Muscle of back (tissue), 11 donors: ENCODE results near the gene TLE2. TPM values are rescaled to one million over a fixed set of nuclear protein-coding genes. Genes with fewer than 3 reads are reported as not detected.
"Not testable (repeated sequence)": the region's sequence is repeated elsewhere in the genome, so short reads cannot be mapped to it uniquely, and the experiment has no call there.

ENCODE experiments used
- DNase-seq, 3 donors: peaks; one replicate each; pipeline versions ENCODE4 v3.0.0 to v3.0.0-alpha.2; 2013
- polyA plus RNA-seq, 10 donors: library from polyadenylated mRNA; unstranded; fragments of 120-200 nt; gene quantifications; one replicate each; pipeline ENCODE4 v1.2.1, GENCODE V29; 2013; ENCODE audit not compliant: insufficient read length in 10 of 10

TLE2 gene
- polyA plus RNA-seq, 10 donors, result 22.1 to 34.1 (median 26.1) TPM

GRCh38 chr19:3038214-3038613 is 9.1 kb upstream of the TLE2 start:
- DNase-seq, result no peak

DNA sequence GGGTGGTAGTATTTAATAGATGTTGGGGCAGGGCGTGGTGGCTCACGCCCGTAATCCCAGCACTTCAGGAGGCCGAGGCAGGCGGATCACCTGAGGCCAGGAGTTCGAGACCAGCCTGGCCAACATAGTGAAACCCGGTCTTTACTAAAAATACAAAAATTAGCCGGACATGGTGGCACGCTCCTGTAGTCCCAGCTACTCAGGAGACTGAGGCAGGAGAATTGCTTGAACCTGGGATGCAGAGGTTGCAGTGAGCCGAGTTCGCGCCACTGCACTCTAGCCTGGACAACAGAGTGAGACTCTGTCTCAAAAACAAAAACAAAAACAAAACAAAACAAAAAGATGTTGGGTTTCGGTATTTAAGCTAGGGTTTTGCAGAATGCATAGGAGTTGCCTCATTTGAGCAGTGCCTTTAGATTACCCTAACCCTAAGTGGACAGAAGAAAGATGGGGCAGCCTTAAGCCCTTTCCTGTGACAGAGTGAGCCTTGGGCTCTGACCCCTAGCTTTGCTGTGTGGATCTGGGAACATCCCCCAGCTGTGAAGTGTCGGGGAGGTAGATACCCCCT is 8.0 kb upstream of the TLE2 start:
- not testable (repeated sequence) for DNase-seq

DNA sequence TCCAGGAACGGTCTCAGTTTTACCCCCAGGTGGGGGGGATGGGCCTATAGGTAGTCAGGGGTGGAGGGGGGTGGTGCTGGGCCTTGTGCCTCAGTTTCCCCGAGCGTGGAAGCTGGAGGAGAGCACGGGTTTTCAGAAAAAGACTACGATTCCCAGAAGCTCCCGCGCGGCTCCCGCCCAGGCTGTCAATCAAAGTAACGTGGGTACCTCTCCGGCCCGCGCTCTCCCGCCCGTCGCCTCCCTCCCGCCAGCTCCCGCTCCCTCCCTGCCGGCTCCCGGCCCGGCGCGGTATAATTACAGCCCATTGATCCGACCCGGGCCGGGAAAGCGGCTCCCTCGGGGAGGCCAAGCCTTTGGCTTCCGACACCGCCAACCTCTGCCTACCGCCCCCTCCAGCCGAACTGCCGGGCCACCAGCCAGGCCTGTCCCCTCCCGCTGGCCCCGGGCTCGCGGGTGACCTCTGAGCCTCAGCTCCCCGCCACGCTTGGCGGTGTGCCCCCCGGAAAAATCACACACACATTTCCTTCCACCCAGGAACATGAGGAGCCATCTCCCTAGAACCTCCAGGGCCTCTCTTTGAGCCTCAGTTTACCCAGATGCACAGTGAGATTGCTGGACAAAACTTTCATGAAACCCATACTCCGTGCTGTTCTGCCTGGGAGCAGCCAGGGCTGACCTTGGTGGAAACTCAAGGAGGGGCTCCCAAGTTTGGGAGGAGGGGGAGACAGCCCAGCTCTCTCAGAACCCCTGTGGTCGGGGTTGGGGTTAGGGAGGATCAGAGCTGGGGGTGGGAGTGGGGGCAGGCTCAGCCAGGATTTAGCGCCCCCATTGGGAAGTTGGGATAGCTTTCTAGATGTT is 7.3 kb upstream of the TLE2 start:
- DNase-seq, result peak; percentile 93 to 98 (median 96)

- peak; percentile 100 for DNase-seq
These were observed 6.5 kb upstream of the TLE2 start for GRCh38 chr19:3035542-3036118.

DNA sequence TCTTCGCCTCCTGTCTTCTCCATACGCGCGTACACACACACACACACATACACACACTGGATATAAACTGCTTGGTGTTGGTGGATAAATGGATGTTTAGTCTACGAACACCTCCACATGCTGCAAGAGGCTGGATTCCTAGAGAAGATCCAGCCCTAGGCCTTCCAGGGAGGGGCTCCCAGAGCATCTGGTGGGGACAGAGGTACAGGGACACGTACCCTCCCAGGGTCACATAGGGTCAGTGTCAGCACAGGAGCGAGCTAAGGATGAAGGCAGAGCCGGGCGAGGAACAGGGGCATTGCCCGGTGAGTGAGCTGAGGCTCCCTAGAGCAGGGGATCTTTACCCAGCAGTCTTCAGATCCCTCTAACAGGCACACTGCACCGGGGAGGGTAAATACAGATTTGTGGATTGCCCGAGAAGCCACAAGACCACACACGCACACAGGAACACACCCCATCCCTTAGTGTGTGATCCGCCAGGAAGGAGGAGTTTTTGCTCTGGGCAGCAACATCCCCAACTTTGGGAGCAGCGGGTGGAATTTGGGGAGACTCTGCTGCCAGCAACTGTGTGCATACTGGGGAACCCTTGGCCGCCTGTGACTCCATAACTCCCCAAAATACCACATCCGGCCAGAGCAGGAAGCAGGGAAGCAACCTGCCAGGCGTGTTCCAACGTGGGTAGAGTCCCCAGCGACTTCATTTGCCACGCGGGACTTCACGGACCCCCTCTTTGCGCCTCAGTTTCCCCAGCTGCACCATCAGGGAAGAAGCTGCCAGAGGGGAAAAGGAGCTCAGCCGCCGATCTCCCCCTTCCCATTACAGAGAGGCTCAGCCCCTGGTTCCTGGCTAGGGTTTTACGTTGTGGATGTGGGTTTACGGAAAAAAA is 5.8 kb upstream of the TLE2 start:
- peak in 1 of 3 donors; percentile 30 for DNase-seq

DNA sequence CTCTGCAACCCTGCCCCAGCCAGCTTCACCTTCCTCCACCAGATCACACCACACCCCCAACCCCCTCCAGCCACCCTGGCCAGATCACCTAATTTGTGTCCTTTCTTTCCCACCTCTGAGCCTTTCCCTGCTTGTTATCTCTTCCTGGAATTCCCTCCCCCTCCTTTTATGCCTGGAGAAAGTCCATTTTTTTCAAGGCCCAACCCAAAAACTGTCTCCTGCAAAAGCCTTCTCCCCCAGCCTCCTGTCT is 5.3 kb upstream of the TLE2 start:
- DNase-seq, result no peak

GRCh38 chr19:3033595-3034405 is 4.7 kb upstream of the TLE2 start:
- DNase-seq, result no peak

DNA sequence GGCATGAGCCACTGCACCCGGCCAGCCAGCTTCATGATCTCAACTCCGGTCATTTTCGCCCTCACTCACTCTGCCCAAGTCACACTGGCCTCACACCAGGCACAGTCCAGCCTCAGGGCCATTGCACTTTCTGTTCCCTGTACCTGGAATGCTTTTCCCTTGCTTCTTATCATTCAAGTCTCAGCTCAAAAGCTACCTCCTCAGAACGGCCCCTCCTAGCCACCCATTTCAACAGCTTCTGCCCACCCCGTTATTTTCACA is 2.5 kb upstream of the TLE2 start:
- DNase-seq, result no peak

- peak in 1 of 3 donors; percentile 43 for DNase-seq
These were observed 595 bp downstream of the TLE2 start for GRCh38 chr19:3028305-3029064.

DNA sequence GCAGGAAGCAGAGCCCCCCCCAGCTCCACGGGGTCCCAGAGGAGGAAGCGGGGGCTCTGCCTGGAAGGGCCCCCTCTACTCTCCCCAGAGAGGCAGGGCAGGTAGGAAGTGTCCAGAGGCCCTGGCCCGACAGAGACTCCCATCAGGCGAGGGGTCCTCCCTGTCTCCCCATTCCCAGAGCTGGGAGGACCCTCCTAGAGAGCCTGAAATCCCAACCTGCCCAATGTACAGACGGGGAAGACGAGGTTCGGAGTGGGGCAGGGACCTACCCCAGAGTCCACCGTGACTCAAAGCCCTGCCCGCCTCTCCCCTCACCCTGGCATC is 1.1 kb downstream of the TLE2 start:
- DNase-seq, result no peak

GRCh38 chr19:3027292-3027691 is 1.8 kb downstream of the TLE2 start:
- no peak for DNase-seq

GRCh38 chr19:3026768-3027167 is 2.3 kb downstream of the TLE2 start:
- no peak for DNase-seq

DNA sequence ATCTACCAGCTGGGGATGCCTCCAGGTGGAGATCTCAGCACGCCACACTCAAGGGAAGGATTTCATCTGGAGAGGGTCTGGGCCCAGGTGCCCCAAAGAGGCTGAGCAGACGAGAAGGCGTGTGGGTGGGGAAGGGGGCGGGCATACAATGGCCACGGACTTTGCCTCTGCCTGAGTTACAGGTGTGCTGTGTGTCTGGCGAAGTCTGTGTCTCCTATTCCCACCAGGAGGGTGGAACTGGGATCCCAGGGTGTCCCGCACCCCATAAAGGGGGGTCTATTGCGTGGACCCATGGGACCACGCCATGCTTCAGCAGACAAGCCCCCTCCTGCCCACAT is 3.6 kb downstream of the TLE2 start:
- DNase-seq, result no peak

- DNase-seq, result no peak
These were observed 4.1 kb downstream of the TLE2 start for GRCh38 chr19:3024870-3025548.

- no peak for DNase-seq
These were observed 4.6 kb downstream of the TLE2 start for GRCh38 chr19:3024509-3024869.

DNA sequence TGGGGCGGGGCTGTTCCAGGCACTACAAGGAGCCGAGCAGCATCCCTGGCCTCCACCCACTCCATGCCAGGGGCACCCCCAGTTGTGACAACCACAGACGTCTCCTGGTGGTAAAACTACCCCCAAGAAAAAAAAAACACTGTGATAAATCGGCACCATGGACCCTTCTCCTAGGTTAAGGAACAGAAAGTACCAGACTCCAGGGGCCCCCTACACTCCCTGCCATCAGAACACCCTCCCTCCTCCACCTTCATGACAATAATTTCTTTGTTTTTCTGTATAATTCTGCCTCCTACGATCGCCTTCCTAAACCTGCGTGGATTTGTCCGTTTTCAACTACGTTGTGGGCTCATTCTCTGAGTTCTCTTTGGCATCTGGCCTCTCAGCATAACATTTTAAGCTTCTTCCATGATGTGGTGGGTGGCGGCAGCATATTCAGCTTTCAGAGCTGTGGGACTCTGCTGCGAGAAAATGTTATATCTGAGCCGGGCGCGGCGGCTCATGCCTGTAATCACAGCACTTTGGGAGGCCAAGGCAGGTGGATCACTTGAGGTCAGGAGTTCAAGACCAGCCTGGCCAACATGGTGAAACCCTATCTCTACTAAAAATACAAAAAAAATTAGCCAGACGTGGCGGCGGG is 8.6 kb downstream of the TLE2 start:
- DNase-seq, result no peak

DNA sequence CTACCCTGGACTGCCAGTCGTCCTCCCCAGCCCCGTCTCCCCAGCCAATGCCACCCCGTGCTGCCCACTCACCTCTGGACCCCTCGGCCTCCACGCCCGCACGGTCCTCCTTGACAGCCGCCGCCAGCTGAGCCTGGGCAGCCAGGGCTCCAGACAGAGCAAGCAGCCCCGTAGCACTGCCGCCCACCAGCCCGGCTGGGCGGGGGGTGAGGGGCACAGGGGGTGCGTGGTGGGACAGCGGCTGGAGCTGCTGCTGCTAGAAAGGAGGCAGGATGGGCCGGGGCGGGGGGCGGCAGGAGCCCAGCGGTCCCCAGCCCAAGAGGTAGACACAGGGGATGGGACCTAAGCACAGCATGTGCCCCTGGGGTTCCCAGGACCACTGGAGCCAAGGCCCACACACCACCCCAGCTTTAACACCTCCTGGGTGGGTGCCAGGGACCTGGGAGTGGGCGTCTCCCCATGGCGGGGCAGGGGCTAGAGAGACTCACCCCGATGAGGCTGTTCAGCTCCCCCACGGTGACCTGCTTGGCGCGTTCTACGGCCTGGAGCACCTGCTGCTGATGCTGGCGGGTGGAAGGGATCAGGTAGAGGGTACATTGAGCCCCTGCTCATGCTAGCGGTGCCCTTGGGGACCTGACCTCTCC is 9.7 kb downstream of the TLE2 start:
- no peak for DNase-seq

- DNase-seq, result no peak
These were observed 11.2 kb downstream of the TLE2 start for GRCh38 chr19:3017923-3018322.

- DNase-seq, result no peak
These were observed 13.7 kb downstream of the TLE2 start for GRCh38 chr19:3015126-3016057.
